Spleen (tissue), 11 donors: ENCODE measurements around the gene SPATA12. TPM values are rescaled to one million over a fixed set of nuclear protein-coding genes. Genes with fewer than 3 reads are reported as not detected.

Experiments used
- DNase-seq: peaks from one replicate; pipeline ENCODE4 v3.0.0-alpha.2; 2020
- H3K27ac ChIP-seq, 8 donors: fragments of 200-600 bp; sonication (generic) in 7 of 8; 1 replicate in 4 of 8; 2 replicates in 4 of 8; pipeline versions ENCODE4 v1.5.0 to v1.8.0; 2016 to 2021; ENCODE audit warnings: inconsistent platforms in 4 of 8, mild to moderate bottlenecking in 4 of 8, moderate library complexity in 1 of 8
- H3K27me3 ChIP-seq, 7 donors: fragments of 200-600 bp; sonication (generic) in 6 of 7; replicated peaks in 1 of 7; 1 replicate in 4 of 7; 2 replicates in 3 of 7; pipeline versions ENCODE4 v1.5.0 to v1.8.0; 2016 to 2021; ENCODE audit warnings: inconsistent platforms in 3 of 7, mild to moderate bottlenecking in 1 of 7
- H3K36me3 ChIP-seq, 6 donors: fragments of 200-600 bp; sonication (generic) in 5 of 6; 1 replicate in 4 of 6; 2 replicates in 2 of 6; pipeline versions ENCODE4 v1.5.0 to v1.8.0; 2016 to 2021; ENCODE audit warnings: inconsistent platforms in 2 of 6
- H3K4me1 ChIP-seq, 6 donors: fragments of 200-600 bp; sonication (generic) in 5 of 6; 1 replicate in 3 of 6; 2 replicates in 3 of 6; pipeline versions ENCODE4 v1.5.0 to v1.8.0; 2016 to 2021; ENCODE audit warnings: inconsistent platforms in 3 of 6
- H3K4me3 ChIP-seq, 8 donors: fragments of 200-600 bp; sonication (generic) in 7 of 8; 1 replicate in 4 of 8; 2 replicates in 4 of 8; pipeline versions ENCODE4 v1.5.0 to v1.8.0; 2016 to 2021; ENCODE audit warnings: inconsistent platforms in 4 of 8, mild to moderate bottlenecking in 4 of 8, moderate library complexity in 2 of 8
- H3K9me3 ChIP-seq, 8 donors: fragments of 200-600 bp; sonication (generic) in 7 of 8; 1 replicate in 4 of 8; 2 replicates in 4 of 8; pipeline versions ENCODE4 v1.5.0 to v1.8.0; 2016 to 2021; ENCODE audit warnings: inconsistent platforms in 4 of 8
- POLR2A ChIP-seq, 3 donors: fragments of 450-650 bp; IDR thresholded peaks; one replicate each; pipeline ENCODE4 v1.5.1; 2017; ENCODE audit warnings: antibody characterized with exemption in 3 of 3, mild to moderate bottlenecking in 1 of 3
- POLR2AphosphoS5 ChIP-seq, 3 donors: sonication (generic); formaldehyde crosslinking; IDR thresholded peaks; one replicate each; pipeline ENCODE4 v1.5.1; 2017; ENCODE audit warnings: antibody characterized with exemption in 3 of 3
- WGBS, 5 donors: extraction: QIAGEN DNeasy Blood & Tissue Kit in 3 of 5; methylation state at CpG; one replicate each; pipeline versions ENCODE4 v1.1.5 to v1.1.7; 2013 to 2018; 5-methylcytosine and 5-hydroxymethylcytosine counted together
- intact Hi-C: fragments of 100-400 bp; cut with DNase I; formaldehyde crosslinking; loops from one replicate; pipeline ENCODE4 v1.15.0; 2023; ENCODE audit warnings: low total_unique reads
- polyA plus RNA-seq, 3 donors: library from polyadenylated mRNA; stranded (reverse); fragments of 200-250 nt; gene quantifications; one replicate each; pipeline ENCODE4 v1.2.1, GENCODE V29; 2013
- total RNA-seq, 7 donors: library from RNA; depleted of rRNA in 3 of 7; stranded (reverse); fragments of >200 nt in 3 of 7; fragmentation: NEBNext Ultra II Directional in 4 of 7; extraction: Animal tissue kit (Norgen Biotek cat#: 25700) in 4 of 7; gene quantifications; one replicate each; pipeline versions ENCODE4 v1.1.0 to v1.2.1, GENCODE V29; 2016 to 2021
- TF ChIP-seq, protein P1 (sequence below), 11 experiments: fragments of 200-600 bp in 7 of 11; fragments of 450-650 bp in 4 of 11; sonication (generic) in 4 of 11; IDR thresholded peaks in 8 of 11; conservative IDR thresholded peaks in 3 of 11; 1 replicate in 7 of 11; 2 replicates in 4 of 11; pipeline versions ENCODE4 v1.4.0 to v1.8.0; 2016 to 2021; ENCODE audit warnings: antibody characterized with exemption in 11 of 11, inconsistent platforms in 4 of 11, mild to moderate bottlenecking in 1 of 11
- donor health status: healthy with polysubstance abuse.
- donor health status: DM: no; HTN: no; CAD: no; lungs with moderate emphysema.
- donor health status: DM: no; HTN: no; CAD: no.
- donor health status: Bipolar disorder and iron deficiency.
- donor health status: healthy.
- donor health status: DM: no; HTN: no; CAD: no.
- donor health status: DM: yes; HTN: yes; CAD: no.

SPATA12 gene
- total and polyA plus RNA-seq, 10 donors = 0.13 to 0.34 (median 0.16) TPM; not detected in 5

DNA sequence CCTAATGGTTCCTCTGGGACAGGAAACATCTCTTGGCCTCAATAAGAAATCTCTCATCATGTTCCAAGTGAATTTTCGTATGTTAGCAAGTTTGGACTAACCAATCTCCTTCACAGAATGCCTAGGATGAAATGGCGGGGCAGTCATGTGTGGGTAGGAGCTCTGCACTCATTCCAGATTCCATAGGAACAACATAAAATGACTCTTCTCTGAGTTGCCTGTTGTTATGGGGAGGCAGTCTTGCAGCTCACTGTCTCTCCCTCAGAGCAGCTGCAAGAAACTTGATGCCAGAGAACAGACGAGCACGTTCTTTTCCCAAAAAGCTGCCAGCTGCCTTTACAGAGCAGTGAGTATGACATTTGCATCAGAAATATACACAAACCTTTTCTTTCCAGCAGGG, 34.1 kb downstream of the SPATA12 start:
- DNase-seq = no peak
- Histone ChIP-seq H3K4me1 (peaks cover 0 to 12% (median 1%) of the 10 kb centered on the region in 6 donors), H3K27ac (peak overlapping the region in 3 of 8 donors; percentile 16 to 21 (median 17)), H3K4me3 (no peak overlapping the region), H3K9me3 (no peaks in the 10 kb centered on the region), H3K27me3 (no peaks in the 10 kb centered on the region), H3K36me3 (peaks cover 0 to 8% (median 0%) of the 10 kb centered on the region in 6 donors)
- 80 to 90% (median 86%) methylated on average over 4 of the region's 4 CpGs for WGBS, 5 donors
- intact Hi-C loops = no loop called here
- TF ChIP-seq POLR2A (IDR thresholded peaks at IDR 0.05) = no peak
- TF ChIP-seq, protein P1, sequence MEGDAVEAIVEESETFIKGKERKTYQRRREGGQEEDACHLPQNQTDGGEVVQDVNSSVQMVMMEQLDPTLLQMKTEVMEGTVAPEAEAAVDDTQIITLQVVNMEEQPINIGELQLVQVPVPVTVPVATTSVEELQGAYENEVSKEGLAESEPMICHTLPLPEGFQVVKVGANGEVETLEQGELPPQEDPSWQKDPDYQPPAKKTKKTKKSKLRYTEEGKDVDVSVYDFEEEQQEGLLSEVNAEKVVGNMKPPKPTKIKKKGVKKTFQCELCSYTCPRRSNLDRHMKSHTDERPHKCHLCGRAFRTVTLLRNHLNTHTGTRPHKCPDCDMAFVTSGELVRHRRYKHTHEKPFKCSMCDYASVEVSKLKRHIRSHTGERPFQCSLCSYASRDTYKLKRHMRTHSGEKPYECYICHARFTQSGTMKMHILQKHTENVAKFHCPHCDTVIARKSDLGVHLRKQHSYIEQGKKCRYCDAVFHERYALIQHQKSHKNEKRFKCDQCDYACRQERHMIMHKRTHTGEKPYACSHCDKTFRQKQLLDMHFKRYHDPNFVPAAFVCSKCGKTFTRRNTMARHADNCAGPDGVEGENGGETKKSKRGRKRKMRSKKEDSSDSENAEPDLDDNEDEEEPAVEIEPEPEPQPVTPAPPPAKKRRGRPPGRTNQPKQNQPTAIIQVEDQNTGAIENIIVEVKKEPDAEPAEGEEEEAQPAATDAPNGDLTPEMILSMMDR (IDR thresholded peaks at IDR 0.05 in 8 of 11, conservative IDR thresholded peaks at IDR 0.05 in 3 of 11) = no peak
- TF ChIP-seq POLR2AphosphoS5 (IDR thresholded peaks at IDR 0.05) = no peak

GRCh38 chr3:57095363-57095762, 34.9 kb downstream of the SPATA12 start:
- TF ChIP-seq POLR2A (IDR thresholded peaks at IDR 0.05) (no peak), POLR2AphosphoS5 (IDR thresholded peaks at IDR 0.05) (no peak)
- TF ChIP-seq, protein P1 (IDR thresholded peaks at IDR 0.05 in 8 of 11, conservative IDR thresholded peaks at IDR 0.05 in 3 of 11) = no peak
- 82 to 93% (median 90%) methylated on average over 5 of the region's 5 CpGs for WGBS, 5 donors
- Histone ChIP-seq H3K4me1 (peaks cover 0 to 16% (median 8%) of the 10 kb centered on the region in 6 donors), H3K36me3 (peaks cover 0 to 8% (median 0%) of the 10 kb centered on the region in 6 donors), H3K27ac (no peak overlapping the region), H3K4me3 (no peak overlapping the region), H3K9me3 (no peaks in the 10 kb centered on the region), H3K27me3 (no peaks in the 10 kb centered on the region)
- intact Hi-C loops = no loop called here
- no peak for DNase-seq

GRCh38 chr3:57097536-57097935, 37.1 kb downstream of the SPATA12 start:
- no peak for TF ChIP-seq POLR2AphosphoS5 (IDR thresholded peaks at IDR 0.05)
- TF ChIP-seq POLR2A (IDR thresholded peaks at IDR 0.05) = no peak
- TF ChIP-seq, protein P1 (IDR thresholded peaks at IDR 0.05 in 8 of 11, conservative IDR thresholded peaks at IDR 0.05 in 3 of 11) = no peak
- Histone ChIP-seq H3K4me3 (no peak overlapping the region), H3K36me3 (peaks cover 0 to 8% (median 0%) of the 10 kb centered on the region in 6 donors), H3K9me3 (no peaks in the 10 kb centered on the region), H3K27ac (no peak overlapping the region), H3K27me3 (no peaks in the 10 kb centered on the region), H3K4me1 (peaks cover 0 to 16% (median 8%) of the 10 kb centered on the region in 6 donors)
- 91 to 96% (median 95%) methylated on average over 22 to 23 of the region's 23 CpGs for WGBS, 5 donors
- intact Hi-C loops = no loop called here
- DNase-seq = no peak

GRCh38 chr3:57098418-57099310, 38.2 kb downstream of the SPATA12 start:
- TF ChIP-seq POLR2A (IDR thresholded peaks at IDR 0.05) (no peak), POLR2AphosphoS5 (IDR thresholded peaks at IDR 0.05) (no peak)
- TF ChIP-seq, protein P1 (IDR thresholded peaks at IDR 0.05 in 8 of 11, conservative IDR thresholded peaks at IDR 0.05 in 3 of 11) = no peak
- no peak for DNase-seq
- Histone ChIP-seq H3K4me3 (no peak overlapping the region), H3K27ac (no peak overlapping the region), H3K9me3 (no peaks in the 10 kb centered on the region), H3K4me1 (peaks cover 0 to 16% (median 8%) of the 10 kb centered on the region in 6 donors), H3K27me3 (no peaks in the 10 kb centered on the region), H3K36me3 (peaks cover 0 to 8% (median 0%) of the 10 kb centered on the region in 6 donors)
- 56 to 85% (median 74%) methylated on average over 6 of the region's 6 CpGs for WGBS, 5 donors
- intact Hi-C loops = no loop called here
